Breast epithelium (tissue), 3 donors: ENCODE measurements around the gene PCDHB11.

Experiments used
- CTCF ChIP-seq, 3 donors: fragments of 450-650 bp; IDR thresholded peaks; one replicate each; pipeline ENCODE4 v1.5.1; 2016 to 2017; ENCODE audit warnings: antibody characterized with exemption in 3 of 3, mild to moderate bottlenecking in 3 of 3, moderate library complexity in 3 of 3
- POLR2A ChIP-seq: fragments of 450-650 bp; IDR thresholded peaks from one replicate; pipeline ENCODE4 v1.6.1; 2016; ENCODE audit warnings: antibody characterized with exemption, mild to moderate bottlenecking, moderate library complexity

DNA sequence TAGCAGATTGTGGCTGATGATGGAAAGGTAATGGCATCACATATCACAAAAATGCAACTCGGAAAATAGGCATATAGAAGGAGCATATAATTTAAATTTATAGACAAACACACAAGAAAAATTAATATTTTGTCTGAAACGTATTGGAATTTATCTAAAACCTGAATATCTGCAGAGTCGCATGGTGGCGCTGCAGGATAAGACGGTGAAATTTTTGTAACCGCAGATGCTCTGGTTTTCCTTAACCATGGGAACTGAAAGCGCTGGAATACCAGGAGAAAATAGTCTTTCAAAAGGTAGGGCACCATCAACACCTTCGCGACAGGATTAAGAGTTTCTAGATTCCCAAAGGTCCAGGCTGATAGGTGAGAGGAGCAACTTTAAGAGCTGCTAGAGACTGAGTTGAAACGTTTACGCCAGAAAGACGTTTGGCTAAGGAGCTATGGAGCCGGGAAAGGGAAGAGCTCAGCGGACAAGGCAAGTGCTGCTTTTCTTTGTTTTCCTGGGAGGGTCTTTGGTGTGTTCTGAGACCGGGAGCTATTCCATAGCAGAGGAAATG, 34.8 kb downstream of the PCDHB11 start:
- no peak for TF ChIP-seq CTCF (IDR thresholded peaks at IDR 0.05)
- TF ChIP-seq POLR2A = no peak
